Measurements from ENCODE around the gene CAMSAP3. TPM values are rescaled to one million over a fixed set of nuclear protein-coding genes. Genes with fewer than 3 reads are reported as not detected.

The CAMSAP3 gene
- total RNA-seq, 1 donor = not detected

GRCh38 chr19:7550987-7551761 is 44.5 kb upstream of the CAMSAP3 start:
- DNase-seq (ENCODE audit: low read depth) = no peak
- no peak for TF ChIP-seq CTCF (IDR thresholded peaks at IDR 0.05; ENCODE audit: insufficient read depth, low read length)
- no peak overlapping the region for H3K4me3 ChIP-seq (ENCODE audit: low read depth, low read length)

- DNase-seq (ENCODE audit: low read depth) = no peak
- no peak for TF ChIP-seq CTCF (IDR thresholded peaks at IDR 0.05; ENCODE audit: insufficient read depth, low read length)
- H3K4me3 ChIP-seq (ENCODE audit: low read depth, low read length) = no peak overlapping the region
Measured at GRCh38 chr19:7552781-7553180, 42.9 kb upstream of the CAMSAP3 start.

GRCh38 chr19:7554565-7554964 is 41.1 kb upstream of the CAMSAP3 start:
- DNase-seq (ENCODE audit: low read depth) = no peak
- no peak for TF ChIP-seq CTCF (IDR thresholded peaks at IDR 0.05; ENCODE audit: insufficient read depth, low read length)
- H3K4me3 ChIP-seq (ENCODE audit: low read depth, low read length) = no peak overlapping the region

GRCh38 chr19:7554990-7555864 is 40.4 kb upstream of the CAMSAP3 start:
- no peak for TF ChIP-seq CTCF (IDR thresholded peaks at IDR 0.05; ENCODE audit: insufficient read depth, low read length)
- no peak for DNase-seq (ENCODE audit: low read depth)
- H3K4me3 ChIP-seq (ENCODE audit: low read depth, low read length) = no peak overlapping the region

GRCh38 chr19:7556696-7557315 is 38.9 kb upstream of the CAMSAP3 start:
- no peak for TF ChIP-seq CTCF (IDR thresholded peaks at IDR 0.05; ENCODE audit: insufficient read depth, low read length)
- no peak for DNase-seq (ENCODE audit: low read depth)
- no peak overlapping the region for H3K4me3 ChIP-seq (ENCODE audit: low read depth, low read length)

- DNase-seq (ENCODE audit: low read depth) = no peak
- no peak for TF ChIP-seq CTCF (IDR thresholded peaks at IDR 0.05; ENCODE audit: insufficient read depth, low read length)
- H3K4me3 ChIP-seq (ENCODE audit: low read depth, low read length) = no peak overlapping the region
Measured at GRCh38 chr19:7558667-7559066, 37.0 kb upstream of the CAMSAP3 start.

All from fibroblast of the aortic adventitia (primary cell).